ENCODE data around the gene RIT1. TPM values are rescaled to one million over a fixed set of nuclear protein-coding genes. Genes with fewer than 3 reads are reported as not detected.

RIT1 gene
- total RNA-seq, 1 donor from 2014 or later: 69.2 TPM

GRCh38 chr1:155946633-155947219 lies 35.6 kb upstream of the RIT1 start:
- H3K4me3 Mint-ChIP-seq (ENCODE audit: unreplicated experiment): peak overlapping the region; percentile 4

DNA sequence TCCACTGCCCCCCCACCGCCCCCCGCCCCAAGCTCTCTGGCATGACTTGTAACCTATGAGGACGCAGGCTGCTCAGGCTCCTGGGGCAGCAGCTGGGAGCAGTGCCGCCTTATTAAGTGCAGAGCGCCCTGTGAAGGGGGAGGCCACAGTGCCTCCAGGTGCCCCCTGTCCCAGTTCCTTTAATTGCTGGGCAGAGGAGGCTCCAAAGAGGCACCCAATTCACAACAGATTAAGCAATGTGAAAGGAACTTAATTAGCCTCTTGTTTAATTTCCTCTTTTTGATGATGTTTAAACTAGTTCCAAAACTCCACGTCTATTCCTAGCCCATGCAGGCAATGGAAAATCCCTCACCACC lies 33.3 kb upstream of the RIT1 start:
- no peak for DNase-seq (ENCODE audit: low spot score)
- no peaks in the 10 kb centered on the region for H3K9me3 Mint-ChIP-seq (ENCODE audit: unreplicated experiment)
- no peak overlapping the region for H3K27ac Mint-ChIP-seq (ENCODE audit: unreplicated experiment)
- H3K36me3 Mint-ChIP-seq (ENCODE audit: low read depth, unreplicated experiment): peaks cover 13% of the 10 kb centered on the region
- H3K4me3 Mint-ChIP-seq (ENCODE audit: unreplicated experiment): no peak overlapping the region
- TF ChIP-seq, protein P1, sequence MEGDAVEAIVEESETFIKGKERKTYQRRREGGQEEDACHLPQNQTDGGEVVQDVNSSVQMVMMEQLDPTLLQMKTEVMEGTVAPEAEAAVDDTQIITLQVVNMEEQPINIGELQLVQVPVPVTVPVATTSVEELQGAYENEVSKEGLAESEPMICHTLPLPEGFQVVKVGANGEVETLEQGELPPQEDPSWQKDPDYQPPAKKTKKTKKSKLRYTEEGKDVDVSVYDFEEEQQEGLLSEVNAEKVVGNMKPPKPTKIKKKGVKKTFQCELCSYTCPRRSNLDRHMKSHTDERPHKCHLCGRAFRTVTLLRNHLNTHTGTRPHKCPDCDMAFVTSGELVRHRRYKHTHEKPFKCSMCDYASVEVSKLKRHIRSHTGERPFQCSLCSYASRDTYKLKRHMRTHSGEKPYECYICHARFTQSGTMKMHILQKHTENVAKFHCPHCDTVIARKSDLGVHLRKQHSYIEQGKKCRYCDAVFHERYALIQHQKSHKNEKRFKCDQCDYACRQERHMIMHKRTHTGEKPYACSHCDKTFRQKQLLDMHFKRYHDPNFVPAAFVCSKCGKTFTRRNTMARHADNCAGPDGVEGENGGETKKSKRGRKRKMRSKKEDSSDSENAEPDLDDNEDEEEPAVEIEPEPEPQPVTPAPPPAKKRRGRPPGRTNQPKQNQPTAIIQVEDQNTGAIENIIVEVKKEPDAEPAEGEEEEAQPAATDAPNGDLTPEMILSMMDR (IDR thresholded peaks at IDR 0.05; ENCODE audit: unreplicated experiment): no peak
- peaks cover 56% of the 10 kb centered on the region for H3K4me1 Mint-ChIP-seq (ENCODE audit: unreplicated experiment)
- H3K27me3 Mint-ChIP-seq (ENCODE audit: unreplicated experiment): peaks cover 24% of the 10 kb centered on the region

More at GRCh38 chr1:155946633-155947219, 35.6 kb upstream of the RIT1 start:
- peaks cover 45% of the 10 kb centered on the region for H3K4me1 Mint-ChIP-seq (ENCODE audit: unreplicated experiment)
- no peaks in the 10 kb centered on the region for H3K9me3 Mint-ChIP-seq (ENCODE audit: unreplicated experiment)
- H3K36me3 Mint-ChIP-seq (ENCODE audit: low read depth, unreplicated experiment): peaks cover 29% of the 10 kb centered on the region
- no peak for DNase-seq (ENCODE audit: low spot score)
- TF ChIP-seq, protein P1 (IDR thresholded peaks at IDR 0.05; ENCODE audit: unreplicated experiment): no peak
- no peak overlapping the region for H3K27ac Mint-ChIP-seq (ENCODE audit: unreplicated experiment)
- peaks cover 17% of the 10 kb centered on the region for H3K27me3 Mint-ChIP-seq (ENCODE audit: unreplicated experiment)

DNA sequence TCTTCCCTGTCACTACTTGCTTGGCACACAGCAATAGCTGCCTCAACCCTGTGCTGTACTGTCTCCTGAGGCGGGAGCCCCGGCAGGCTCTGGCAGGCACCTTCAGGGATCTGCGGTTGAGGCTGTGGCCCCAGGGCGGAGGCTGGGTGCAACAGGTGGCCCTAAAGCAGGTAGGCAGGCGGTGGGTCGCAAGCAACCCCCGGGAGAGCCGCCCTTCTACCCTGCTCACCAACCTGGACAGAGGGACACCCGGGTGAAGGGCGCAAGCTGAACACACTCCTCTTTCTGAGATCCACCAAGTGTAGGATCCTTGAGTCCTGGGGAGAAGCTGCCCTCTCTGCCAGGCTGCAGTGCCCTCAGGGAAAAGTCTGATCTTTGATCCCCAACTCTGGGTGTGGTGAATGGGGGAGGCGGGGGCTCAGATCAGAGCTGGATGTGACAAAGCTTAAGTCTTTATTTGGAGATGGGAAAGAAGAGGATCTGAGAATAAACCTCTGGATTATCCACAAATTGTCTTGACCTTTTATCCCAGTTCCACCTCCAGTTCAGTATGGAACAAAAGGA lies 31.5 kb upstream of the RIT1 start:
- TF ChIP-seq, protein P1 (IDR thresholded peaks at IDR 0.05; ENCODE audit: unreplicated experiment): no peak
- Mint-ChIP-seq H3K27ac (ENCODE audit: unreplicated experiment) (peak overlapping the region; percentile 70), H3K27me3 (ENCODE audit: unreplicated experiment) (peaks cover 24% of the 10 kb centered on the region), H3K36me3 (ENCODE audit: low read depth, unreplicated experiment) (peaks cover 13% of the 10 kb centered on the region), H3K4me1 (ENCODE audit: unreplicated experiment) (peaks cover 65% of the 10 kb centered on the region), H3K4me3 (ENCODE audit: unreplicated experiment) (no peak overlapping the region), H3K9me3 (ENCODE audit: unreplicated experiment) (no peaks in the 10 kb centered on the region)
- DNase-seq (ENCODE audit: low spot score): peak; percentile 19

DNA sequence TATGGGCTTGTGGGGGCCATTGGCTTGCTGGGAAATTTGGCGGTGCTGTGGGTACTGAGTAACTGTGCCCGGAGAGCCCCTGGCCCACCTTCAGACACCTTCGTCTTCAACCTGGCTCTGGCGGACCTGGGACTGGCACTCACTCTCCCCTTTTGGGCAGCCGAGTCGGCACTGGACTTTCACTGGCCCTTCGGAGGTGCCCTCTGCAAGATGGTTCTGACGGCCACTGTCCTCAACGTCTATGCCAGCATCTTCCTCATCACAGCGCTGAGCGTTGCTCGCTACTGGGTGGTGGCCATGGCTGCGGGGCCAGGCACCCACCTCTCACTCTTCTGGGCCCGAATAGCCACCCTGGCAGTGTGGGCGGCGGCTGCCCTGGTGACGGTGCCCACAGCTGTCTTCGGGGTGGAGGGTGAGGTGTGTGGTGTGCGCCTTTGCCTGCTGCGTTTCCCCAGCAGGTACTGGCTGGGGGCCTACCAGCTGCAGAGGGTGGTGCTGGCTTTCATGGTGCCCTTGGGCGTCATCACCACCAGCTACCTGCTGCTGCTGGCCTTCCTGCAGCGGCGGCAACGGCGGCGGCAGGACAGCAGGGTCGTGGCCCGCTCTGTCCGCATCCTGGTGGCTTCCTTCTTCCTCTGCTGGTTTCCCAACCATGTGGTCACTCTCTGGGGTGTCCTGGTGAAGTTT lies 30.8 kb upstream of the RIT1 start:
- Mint-ChIP-seq H3K27me3 (ENCODE audit: unreplicated experiment) (peaks cover 22% of the 10 kb centered on the region), H3K9me3 (ENCODE audit: unreplicated experiment) (no peaks in the 10 kb centered on the region), H3K4me1 (ENCODE audit: unreplicated experiment) (peaks cover 63% of the 10 kb centered on the region), H3K36me3 (ENCODE audit: low read depth, unreplicated experiment) (peaks cover 11% of the 10 kb centered on the region), H3K27ac (ENCODE audit: unreplicated experiment) (peak overlapping the region; percentile 70), H3K4me3 (ENCODE audit: unreplicated experiment) (peak overlapping the region; percentile 76)
- no peak for DNase-seq (ENCODE audit: low spot score)
- TF ChIP-seq, protein P1 (IDR thresholded peaks at IDR 0.05; ENCODE audit: unreplicated experiment): no peak

All from endothelial cell (in vitro differentiated cells).